ENCODE data around the gene DNAH9.

The DNAH9 gene

GRCh38 chr17:11598274-11599221 is at the start of gene DNAH9:
Gene DNAH9 (plus strand): TSS chr17:11598470. CDS start chr17:11598499, 29 bp downstream.
- peak; percentile 48 to 67 for DNase-seq

GRCh38 chr17:11550431-11550830 is 47.8 kb upstream of the DNAH9 start:
- DNase-seq, result no peak

- DNase-seq, result no peak
Measured at GRCh38 chr17:11551442-11551841, 46.8 kb upstream of the DNAH9 start.

- no peak for DNase-seq
Measured at GRCh38 chr17:11553135-11553534, 45.1 kb upstream of the DNAH9 start.

- DNase-seq, result no peak
Measured at GRCh38 chr17:11554042-11554441, 44.2 kb upstream of the DNAH9 start.

GRCh38 chr17:11554542-11554941 is 43.7 kb upstream of the DNAH9 start:
- DNase-seq, result no peak

GRCh38 chr17:11555530-11555929 is 42.7 kb upstream of the DNAH9 start:
- DNase-seq, result no peak

DNA sequence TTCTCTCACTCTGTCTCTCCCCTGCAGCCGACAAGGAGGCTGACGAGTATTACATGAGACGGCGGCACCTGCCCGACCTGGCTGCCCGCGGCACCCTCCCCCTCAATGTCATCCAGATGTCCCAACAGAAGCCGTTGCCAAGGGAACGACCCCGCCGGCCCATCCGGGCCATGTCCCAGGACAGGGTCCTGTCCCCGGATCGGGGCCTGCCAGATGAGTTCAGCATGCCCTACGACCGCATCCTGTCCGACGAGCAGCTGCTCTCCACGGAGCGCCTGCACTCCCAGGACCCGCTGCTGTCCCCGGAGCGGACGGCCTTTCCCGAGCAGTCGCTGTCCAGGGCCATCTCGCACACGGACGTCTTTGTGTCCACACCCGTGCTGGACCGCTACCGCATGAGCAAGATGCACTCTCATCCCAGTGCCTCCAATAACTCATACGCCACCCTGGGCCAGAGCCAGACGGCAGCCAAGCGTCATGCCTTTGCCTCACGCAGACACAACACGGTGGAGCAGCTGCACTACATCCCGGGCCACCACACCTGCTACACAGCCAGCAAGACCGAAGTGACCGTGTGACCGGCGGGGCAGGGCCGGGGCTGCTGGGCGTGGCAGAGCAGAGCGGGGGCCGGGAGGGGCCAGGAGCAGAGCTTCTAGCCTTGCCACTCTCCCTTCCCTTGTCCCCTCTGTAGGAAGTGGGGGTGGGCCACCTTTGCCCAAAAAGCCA is 40.4 kb upstream of the DNAH9 start:
- no peak for DNase-seq

GRCh38 chr17:11558681-11559234 is 39.5 kb upstream of the DNAH9 start:
- DNase-seq, result no peak

- no peak for DNase-seq
Measured at GRCh38 chr17:11559601-11560000, 38.7 kb upstream of the DNAH9 start.

DNA sequence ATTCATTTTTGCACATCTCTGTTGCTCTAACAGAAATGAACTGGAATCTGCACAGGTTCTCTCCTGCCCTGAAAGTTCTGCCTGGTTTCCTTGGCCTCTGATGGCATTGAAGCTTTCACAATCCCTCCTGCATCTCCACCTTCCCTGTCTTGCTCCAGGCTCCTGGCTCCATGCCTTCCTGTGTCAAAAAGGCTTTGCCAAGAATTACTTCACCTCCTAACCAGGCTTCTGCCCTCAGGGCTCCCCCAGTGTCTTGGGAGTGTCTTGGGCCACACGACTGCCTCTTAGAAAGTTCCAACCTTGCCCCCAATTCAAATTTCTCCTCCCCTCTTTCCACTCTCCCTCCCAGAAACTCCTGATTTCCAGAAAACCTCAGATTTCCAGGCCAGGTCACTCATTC is 37.0 kb upstream of the DNAH9 start:
- DNase-seq, result no peak

- no peak for DNase-seq
Measured at GRCh38 chr17:11561702-11562101, 36.6 kb upstream of the DNAH9 start.

DNA sequence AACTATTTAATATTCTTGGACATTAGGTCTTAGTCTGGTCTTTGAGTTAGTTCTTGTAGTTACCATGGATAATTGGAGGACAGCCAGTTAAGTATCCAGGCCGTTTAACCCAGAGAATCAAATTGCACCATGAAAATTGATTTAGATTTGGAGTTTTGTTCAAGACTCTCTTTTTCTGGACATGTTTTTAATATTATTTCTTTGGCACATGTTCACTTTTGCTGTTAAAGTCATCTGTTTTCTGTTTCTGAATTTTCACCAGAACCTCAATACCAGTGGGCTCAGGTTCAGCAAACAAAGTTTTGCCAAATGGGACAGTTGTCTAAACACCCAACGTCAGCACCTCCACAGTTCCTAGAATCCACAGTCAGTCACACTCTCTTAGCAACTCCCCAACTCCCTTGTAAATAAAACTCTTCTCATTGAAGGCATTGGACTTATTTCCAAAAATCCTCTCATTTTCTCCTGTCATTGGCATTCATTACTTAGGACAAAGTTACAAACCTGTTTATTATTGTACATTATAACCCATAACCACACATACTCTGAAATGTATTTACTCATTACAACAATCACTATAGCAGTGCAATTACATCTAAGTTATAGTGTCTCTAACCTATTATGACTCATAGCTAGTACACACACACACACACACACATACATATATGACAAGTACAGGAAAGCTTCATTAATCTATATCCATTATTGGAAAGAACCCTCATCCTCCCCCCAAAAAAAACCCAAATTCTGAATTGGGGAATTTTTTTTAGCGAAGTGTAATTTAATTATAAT is 33.5 kb upstream of the DNAH9 start:
- no peak for DNase-seq

GRCh38 chr17:11565591-11565990 is 32.7 kb upstream of the DNAH9 start:
- DNase-seq, result no peak

- no peak for DNase-seq
Measured at GRCh38 chr17:11578998-11579397, 19.3 kb upstream of the DNAH9 start.

DNA sequence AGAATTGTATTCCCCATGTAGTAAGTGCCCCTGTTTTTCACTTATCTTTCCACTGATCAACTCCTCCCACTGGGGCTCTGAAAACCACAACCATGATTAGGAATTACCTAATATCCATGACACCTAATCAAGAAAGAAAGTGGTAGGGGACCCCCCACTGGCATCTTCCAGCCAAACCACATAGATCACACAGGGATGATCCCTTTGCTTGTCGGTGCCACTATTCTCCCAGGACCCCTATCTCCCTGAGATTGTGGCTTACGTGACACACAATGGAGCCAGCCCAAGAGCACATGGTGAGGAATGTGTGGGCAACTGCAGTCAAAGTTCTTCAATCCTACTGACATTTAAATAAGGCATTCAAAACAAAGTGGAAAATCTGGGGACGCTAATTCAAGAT is 17.6 kb upstream of the DNAH9 start:
- DNase-seq, result no peak

DNA sequence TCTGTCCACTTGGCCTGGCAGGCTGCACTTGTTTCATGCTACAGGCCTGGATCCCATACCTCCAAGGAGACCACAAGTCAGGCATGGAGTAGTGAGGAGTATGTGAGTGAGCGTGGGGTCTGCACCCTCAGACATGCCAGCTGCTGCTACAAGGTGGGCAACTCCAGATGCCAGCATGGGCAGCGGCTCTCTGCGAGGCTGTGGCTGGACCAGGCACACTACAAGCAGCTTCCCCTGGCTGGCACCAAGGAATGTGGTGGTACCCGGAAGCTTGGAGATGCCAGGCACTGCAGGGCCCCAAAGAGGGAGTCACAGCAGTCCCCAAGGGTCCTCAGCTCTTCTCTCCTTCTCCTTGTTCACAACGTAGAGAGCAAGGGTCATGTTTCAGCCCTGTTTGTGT is 16.1 kb upstream of the DNAH9 start:
- no peak for DNase-seq

GRCh38 chr17:11583306-11583992 is 14.8 kb upstream of the DNAH9 start:
- DNase-seq, result no peak

DNA sequence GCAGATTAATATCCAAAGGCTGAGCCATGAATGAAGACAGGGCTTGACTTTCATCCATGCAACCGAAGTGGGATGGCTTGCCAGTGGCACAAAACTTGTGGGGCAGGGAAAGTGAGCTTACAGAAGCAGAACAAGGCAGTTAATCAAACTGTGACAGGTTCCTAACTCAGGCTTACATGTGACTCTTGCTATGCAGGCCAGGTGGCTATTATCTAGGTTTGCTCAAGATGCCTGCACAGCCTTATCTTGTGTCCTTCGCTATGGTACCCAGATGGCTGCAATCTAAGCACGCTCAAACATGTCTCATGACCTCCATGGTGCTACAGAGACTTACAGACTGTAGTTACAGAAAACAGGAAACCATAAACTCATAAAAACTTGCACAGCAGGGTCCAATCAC is 8.6 kb upstream of the DNAH9 start:
- DNase-seq, result no peak

DNA sequence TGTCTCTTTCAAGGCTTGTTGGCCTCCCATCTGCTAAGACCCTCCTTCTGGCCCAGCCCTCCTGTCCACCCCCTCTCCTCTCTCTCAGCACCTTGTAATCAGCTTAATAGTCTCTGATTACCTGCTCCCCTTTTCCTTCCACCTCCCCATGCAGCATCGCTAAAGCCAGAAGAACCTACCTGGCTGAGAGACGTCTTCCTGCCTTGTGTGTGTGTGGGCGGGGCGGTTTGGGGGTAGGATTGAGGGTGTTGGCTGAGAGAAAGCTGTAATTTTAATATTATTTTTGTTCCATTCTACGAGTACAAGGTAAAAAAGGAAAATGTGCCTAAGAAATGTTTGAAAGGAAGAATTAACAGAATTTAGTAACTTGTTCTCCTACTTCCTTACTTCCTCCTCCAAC is 3.4 kb downstream of the DNAH9 start:
- DNase-seq, result no peak

GRCh38 chr17:11608396-11608795 is 10.1 kb downstream of the DNAH9 start:
- no peak for DNase-seq

GRCh38 chr17:11610999-11611566 is 12.8 kb downstream of the DNAH9 start:
- peak in 1 of 2 experiments; percentile 5 for DNase-seq
